Placental pericyte (primary cell): ENCODE data around the gene ELP4. TPM values are rescaled to one million over a fixed set of nuclear protein-coding genes. Genes with fewer than 3 reads are reported as not detected.

Source experiments
- total RNA-seq: library from RNA; depleted of rRNA; stranded (reverse); fragments of >200 nt; gene quantifications from 2 replicates; pipeline ENCODE4 v1.2.3, GENCODE V29; 2012

ELP4 gene, protein sequence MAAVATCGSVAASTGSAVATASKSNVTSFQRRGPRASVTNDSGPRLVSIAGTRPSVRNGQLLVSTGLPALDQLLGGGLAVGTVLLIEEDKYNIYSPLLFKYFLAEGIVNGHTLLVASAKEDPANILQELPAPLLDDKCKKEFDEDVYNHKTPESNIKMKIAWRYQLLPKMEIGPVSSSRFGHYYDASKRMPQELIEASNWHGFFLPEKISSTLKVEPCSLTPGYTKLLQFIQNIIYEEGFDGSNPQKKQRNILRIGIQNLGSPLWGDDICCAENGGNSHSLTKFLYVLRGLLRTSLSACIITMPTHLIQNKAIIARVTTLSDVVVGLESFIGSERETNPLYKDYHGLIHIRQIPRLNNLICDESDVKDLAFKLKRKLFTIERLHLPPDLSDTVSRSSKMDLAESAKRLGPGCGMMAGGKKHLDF
- total RNA-seq: 7.9 and 23.8 TPM in 2 replicates

GRCh38 chr11:31509429-31510345 lies at the start of gene ELP4, which contains the start of gene IMMP1L:
Gene ELP4, plus strand, starts transcription at chr11:31509767. Its CDS starts 18 bp downstream, at chr11:31509785.
Gene IMMP1L, minus strand, starts transcription at chr11:31509622. Its CDS starts 46,346 bp downstream, at chr11:31463276.

DNA sequence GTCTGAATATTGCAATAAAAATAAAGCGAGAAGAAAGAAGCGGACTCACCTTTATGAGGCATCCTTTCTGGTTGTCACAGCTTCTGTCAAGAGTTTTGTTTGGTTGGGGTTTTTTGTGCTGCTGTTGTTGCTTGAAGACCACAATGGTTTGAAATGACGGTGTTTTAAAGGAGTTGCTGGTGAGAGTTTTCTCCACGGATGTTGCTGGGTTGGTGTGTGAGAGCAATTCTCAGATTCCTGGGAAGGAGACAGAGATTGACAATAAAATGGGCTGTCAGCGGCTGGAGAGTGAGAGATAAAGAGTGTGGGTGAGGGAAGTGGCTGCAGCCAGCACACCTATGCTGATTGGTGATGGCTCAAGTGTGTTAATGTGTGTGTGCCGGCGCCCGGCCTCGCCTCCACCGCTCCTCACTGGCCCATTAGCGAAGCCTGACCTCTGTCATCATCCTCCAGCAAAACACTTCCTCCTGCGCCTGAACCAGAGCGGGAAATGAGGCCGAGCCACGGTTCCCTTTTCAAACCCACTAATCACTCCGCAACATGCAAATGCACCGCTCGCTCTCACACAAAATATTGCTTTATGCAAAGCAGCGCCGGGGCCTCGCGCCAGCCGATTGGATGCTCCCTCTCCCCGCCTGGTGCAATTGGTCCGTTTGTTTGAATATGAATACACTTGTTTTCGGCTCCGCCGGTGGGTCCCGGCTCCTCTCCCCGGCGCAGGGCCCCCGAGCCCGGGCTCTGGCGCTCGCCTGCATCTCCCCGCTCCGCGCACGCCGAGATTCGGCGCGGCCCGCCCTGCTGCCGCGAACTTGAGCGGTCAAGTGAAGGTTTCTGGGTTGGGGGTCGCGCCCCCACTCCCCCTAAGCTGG lies 301.4 kb downstream of the ELP4 start, which contains the start of gene PAX6:
TSS of gene PAX6 (minus strand) at position 544 of the 869 bp plus-strand sequence. CDS start 4,911 bp downstream, outside the sequence.

Other genes starting within 250 kb of the ELP4 start
- under 0.01 TPM in 1 of 2 replicates, not detected in the other for gene DCDC1, start 140.0 kb upstream of the ELP4 start, total RNA-seq
- gene DNAJC24, start 139.9 kb upstream of the ELP4 start, total RNA-seq: 11.6 and 24.1 TPM in 2 replicates
- gene IMMP1L, start 145 bp upstream of the ELP4 start, total RNA-seq: 8.5 and 14.0 TPM in 2 replicates